ENCODE measurements around the gene TMEM185A. TPM values are rescaled to one million over a fixed set of nuclear protein-coding genes. Genes with fewer than 3 reads are reported as not detected.
"Not testable (repeated sequence)": the region's sequence is repeated elsewhere in the genome, so short reads cannot be mapped to it uniquely, and the experiment has no call there.

The TMEM185A gene
- total RNA-seq, 1 experiment from 2014 or later, result 13.6 TPM

DNA sequence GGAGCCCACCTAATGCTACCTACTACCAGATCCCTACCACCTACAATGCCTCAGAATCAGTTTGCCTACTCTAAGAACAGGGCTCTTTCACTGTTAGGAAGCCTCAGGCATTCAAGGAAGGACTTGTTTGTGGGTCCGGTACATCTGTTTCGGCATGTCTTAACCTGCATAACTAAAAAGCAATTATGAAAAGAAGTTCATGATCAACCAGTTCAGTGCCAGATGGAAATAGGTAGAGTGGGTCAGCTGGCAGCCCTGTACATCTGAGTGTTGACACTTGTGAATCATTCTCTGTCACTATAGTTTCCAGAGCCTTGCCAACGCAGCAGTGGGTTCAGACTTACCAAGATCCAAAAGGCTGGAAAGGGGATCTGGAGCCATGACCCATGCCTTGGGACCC is 3.3 kb downstream of the TMEM185A start:
- no peak for DNase-seq (ENCODE audit: extremely low read depth, low read depth)

DNA sequence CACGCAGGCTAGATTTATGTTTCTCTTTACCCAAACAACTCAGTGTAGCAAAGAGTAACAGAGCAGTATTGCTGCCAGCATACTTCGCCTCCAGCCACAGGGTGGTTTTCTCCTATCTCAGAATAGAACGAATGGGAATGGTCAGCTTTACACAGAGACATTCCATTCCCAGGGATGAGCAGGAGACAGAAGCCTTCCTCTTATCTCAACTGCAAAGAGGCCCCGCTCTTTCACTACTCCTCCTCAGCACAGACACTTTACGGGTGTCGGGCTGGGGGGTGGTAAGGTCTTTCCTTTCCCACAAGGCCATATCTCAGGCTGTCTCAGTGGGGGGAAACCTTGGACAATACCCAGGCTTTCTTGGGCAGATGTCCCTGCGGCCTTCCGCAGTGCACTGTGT is 4.8 kb downstream of the TMEM185A start:
- DNase-seq (ENCODE audit: extremely low read depth, low read depth), result not testable (repeated sequence)

DNA sequence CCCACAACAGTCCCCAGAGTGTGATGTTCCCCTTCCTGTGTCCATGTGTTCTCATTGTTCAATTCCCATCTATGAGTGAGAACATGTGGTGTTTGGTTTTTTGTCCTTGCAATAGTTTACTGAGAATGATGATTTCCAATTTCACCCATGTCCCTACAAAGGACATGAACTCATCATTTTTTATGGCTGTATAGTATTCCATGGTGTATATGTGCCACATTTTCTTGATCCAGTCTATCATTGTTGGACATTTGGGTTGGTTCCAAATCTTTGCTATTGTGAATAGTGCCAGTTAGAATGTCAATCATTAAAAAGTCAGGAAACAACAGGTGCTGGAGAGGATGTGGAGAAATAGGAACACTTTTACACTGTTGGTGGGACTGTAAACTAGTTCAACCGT is 11.9 kb downstream of the TMEM185A start:
- DNase-seq (ENCODE audit: extremely low read depth, low read depth), result not testable (repeated sequence)

DNA sequence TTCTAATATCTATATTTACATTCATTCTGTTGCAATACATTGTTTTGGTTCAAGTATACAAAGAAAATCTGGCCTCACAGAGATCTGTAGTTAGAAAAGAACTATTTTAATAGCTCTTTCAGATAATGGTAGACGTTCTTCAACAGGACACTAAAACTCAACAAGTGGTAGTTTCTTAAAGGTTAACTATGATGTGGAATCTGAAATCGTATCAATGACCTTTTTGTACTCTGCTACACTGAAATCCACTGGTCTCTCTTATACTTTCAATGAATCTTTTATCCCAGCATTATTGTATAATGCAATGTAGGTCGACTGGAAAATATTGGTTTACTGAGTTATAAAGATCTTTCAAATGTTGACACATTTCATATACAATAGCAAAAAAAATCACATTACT is 12.7 kb downstream of the TMEM185A start:
- no peak for DNase-seq (ENCODE audit: extremely low read depth, low read depth)

DNA sequence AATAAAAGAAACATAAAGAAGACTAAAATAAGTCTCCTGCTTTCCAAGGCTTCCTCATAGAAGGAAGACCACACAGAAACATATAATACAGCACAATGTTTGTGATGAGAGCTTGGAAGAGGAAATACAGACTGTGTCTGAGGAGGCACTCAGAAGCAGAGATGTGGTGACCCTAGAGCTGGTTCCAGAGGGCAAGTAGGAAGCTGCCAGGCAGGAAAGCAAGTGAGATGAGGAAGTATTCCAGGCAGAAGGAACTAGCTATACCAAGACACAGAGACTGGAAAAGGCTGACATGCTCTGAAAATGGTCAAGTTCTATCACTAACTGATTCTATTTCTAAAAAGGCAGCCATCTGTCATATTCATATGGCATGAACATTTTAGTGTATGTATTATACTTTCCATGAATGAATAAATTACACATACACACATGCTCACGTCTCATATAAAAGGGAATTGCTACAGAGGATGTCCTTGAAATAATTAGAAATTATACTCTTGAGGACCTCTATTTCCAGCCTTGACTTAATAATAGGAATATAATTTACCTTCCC is 19.9 kb downstream of the TMEM185A start:
- DNase-seq (ENCODE audit: extremely low read depth, low read depth), result no peak

DNA sequence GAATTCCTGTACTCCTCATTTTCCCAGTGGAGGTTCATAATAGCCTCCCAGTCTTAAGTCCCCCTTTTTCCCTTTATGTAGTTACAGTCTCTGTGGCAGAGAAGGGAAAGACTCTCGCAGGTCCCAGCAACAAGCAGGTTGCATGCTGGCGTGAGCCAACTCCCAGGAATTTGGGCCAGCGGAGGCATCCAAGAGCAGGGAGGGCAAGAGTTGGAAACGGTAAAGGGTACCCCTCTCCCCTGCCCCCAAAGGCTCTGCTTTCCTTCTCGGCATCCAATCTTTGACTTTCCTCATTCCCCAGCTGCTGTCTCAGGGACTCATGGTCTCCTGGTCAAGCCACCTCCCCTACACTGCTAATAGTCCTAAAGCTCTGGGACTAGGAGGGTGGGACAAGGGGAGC is 21.1 kb downstream of the TMEM185A start:
- DNase-seq (ENCODE audit: extremely low read depth, low read depth), result no peak

DNA sequence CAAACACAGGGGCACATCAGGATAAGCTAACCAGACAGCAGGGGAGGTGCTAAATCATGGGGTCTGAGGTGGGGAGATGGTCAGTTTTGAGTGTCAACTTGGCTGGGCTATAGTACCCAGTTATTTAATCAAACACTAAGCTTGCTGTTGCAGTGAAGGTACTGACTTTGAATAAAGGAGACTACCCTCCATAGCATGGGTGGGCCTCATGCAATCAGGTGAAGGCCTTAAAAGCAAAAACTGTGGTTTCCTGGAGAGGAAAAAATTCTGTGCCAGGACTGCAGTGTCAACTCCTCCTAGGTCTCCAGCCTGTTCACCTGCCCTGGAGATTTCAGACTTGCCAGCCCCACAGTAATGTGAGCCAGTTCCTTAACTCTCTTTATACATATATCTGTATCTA is 23.9 kb downstream of the TMEM185A start:
- DNase-seq (ENCODE audit: extremely low read depth, low read depth), result no peak

DNA sequence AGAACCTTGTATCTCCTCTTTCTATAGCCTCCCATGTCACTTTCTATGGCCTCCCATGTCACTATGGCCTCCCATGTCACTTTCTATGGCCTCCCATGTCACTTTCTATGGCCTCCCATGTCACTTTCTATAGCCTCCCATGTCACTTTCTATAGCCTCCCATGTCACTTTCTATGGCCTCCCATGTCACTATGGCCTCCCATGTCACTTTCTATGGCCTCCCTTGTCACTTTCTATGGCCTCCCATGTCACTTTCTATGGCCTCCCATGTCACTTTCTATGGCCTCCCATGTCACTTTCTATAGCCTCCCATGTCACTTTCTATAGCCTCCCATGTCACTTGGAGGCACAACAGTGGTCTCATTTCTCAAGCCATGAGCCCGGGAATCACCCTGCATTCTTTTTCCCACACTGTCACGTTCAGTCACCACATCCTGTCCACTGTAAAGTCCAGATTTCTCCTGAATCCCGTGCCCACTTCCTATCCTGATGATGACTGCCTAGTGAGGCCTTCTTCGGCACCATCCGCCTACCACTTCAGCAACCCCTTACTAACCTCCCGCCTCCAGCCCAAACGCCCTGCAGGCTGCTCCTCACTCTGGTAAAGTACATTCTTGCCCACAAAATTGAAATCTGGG is 26.2 kb downstream of the TMEM185A start:
- DNase-seq (ENCODE audit: extremely low read depth, low read depth), result not testable (repeated sequence)

DNA sequence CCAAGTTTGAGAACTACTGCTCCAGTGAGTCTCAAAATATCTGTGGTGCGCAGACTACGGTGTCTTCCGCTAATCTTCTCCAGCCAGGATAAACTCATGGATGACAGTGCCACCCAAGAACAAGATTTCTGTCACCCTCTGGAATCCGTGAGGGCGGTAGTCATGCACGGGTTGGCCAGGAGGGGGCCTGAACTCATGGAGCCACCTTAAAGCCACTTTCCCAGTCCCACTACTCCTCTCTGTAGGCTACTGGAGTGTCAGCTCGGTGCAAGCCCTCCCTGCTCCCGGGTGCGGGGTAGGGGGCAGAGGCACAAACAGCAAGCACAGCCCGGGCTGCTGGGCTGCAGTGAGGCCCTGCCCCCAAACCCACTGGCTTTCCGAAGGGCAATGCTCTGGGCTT is 33.0 kb downstream of the TMEM185A start:
- DNase-seq (ENCODE audit: extremely low read depth, low read depth), result not testable (repeated sequence)

DNA sequence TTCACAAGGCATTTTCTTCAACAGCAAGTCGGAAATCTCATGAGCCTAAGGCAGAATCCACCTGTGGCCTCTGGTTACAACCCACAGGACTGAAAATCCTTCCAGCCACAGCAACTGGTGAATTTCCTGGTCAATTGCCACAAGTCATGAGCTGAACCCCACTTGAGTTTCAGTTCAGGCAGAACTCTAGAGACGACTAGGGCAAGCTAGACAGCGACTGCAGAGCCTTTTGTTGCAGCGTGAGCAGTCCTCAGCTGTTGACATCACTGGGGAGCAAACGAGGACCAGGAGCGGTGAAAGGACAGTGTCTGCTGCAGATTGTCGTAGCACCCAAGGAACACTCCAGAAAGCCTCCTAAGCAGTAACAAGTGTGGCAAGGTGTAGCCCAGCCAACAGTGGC is 35.6 kb downstream of the TMEM185A start:
- not testable (repeated sequence) for DNase-seq (ENCODE audit: extremely low read depth, low read depth)

DNA sequence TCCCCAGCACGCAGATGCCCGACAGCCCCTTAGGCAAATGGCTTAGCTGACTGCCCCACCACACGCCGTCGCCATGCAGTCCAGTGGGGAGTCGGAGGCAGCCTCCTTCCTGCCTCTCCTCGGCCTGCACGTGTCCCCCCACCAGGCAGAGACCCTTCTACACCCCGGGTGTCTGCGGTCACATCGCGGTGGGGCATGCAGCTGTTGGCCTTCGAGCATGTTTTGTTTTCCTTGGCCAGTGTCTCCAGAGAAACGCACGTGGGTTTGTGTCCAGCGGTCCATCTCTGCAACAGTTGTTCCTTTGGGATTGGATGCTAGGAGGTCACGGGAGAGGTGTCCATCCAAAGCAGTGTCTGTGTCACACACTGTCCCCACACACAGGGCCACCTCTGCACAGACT is 36.4 kb downstream of the TMEM185A start, which contains the start of gene HSFX2:
TSS of gene HSFX2 (minus strand) at position 101 of the 400 bp plus-strand sequence. CDS start 614 bp downstream, outside the sequence.
- DNase-seq (ENCODE audit: extremely low read depth, low read depth), result not testable (repeated sequence)

DNA sequence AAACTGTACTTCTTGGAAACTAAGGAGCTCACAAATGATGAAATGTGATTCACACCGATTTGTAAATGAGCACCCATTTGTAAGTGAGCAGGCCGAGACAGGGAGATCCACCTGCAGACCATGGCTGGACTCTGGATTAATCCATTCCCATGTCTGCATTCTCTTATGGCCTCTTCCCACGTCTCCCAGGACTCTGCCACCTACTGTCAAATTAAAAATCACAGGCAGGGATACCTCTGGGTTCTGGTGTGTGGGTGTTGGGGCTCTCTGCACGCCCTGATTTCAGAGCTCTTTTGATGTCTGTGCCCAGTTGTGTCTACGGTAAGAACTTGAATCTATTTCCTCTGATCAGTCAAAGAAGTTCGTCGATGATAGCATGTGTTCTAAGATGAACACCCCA is 40.6 kb downstream of the TMEM185A start:
- not testable (repeated sequence) for DNase-seq (ENCODE audit: extremely low read depth, low read depth)

DNA sequence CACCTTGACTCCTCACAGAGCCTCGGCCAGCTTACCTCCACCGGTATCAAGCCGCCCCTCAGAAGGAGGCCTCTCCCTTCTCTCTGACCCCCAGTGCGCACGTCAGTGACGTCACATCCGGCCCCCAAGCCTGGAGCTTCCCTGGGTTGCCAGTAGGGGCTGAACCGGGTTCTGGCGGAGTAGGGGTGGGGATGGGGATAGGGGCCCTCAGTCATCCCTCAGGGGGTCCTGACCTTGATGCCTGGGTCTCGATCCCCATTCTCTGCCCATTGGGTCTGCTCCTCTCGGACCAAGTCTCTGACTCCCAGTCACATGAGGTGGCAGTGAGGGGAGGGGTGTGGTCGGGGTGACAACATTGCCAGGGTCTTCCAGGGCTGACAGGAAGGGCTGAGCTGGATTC is 44.2 kb downstream of the TMEM185A start, which contains the start of gene MAGEA9B:
TSS of gene MAGEA9B (minus strand) at position 101 of the 400 bp plus-strand sequence. CDS start 4,280 bp downstream, outside the sequence.
- not testable (repeated sequence) for DNase-seq (ENCODE audit: extremely low read depth, low read depth)

DNA sequence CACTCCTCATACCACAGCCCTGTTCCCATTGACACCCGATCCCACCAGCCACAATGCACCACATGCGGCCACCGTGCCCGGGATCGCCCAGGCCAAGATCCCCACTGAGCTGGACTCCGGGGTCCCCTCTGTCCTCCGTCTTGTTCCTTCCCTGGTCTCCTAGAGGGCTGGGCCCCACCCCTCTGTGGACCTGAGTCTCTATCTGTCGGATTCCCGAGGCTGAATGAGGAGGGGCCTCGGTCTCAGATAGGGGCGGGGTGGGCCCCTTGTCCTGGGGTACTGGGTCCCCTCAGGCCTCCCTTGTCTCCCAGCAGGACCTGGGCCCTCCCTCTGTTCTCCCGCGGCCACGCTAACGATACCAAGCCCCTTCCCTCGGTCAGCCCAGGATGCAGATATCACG is 46.0 kb downstream of the TMEM185A start:
- DNase-seq (ENCODE audit: extremely low read depth, low read depth), result not testable (repeated sequence)

DNA sequence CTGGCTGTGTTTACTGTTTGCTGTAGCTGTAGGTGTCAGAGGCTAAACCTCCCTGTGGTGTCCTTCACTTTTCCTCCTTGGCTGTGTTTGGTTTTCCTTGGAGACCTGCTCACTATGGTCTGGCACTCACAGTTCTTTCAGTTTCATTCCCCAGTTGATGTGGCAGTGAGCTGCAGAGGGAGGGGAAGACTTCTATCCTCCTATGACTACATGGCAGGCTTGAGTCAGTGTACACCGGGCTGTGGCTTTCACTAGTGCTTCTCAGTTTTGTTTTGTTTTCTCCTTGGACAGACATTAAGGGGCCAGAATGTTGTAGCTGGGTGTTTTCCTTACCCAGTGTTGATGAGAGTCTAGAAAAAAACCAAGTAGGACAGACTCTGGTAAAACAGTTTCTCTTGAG is 58.1 kb downstream of the TMEM185A start:
- DNase-seq (ENCODE audit: extremely low read depth, low read depth), result not testable (repeated sequence)

DNA sequence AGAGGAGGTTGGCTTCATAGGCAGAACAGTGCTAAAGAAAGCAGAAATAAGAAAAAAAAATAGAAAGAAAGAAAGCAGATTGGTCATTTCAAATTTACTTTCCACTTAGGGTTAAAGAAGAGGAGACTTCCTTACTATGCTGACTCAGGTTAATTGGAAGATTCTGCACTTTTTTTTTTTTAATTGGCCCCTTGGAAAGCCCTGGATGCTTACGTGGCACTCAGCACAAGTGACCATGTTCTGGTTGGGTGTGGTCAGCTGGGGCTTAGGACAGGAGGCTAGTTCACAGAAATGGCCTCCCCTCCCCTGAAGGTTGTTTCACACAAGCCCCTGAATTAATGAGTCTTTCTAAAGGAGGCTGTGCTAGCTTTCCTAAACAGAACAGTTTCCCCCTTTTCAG is 58.8 kb downstream of the TMEM185A start:
- DNase-seq (ENCODE audit: extremely low read depth, low read depth), result no peak

DNA sequence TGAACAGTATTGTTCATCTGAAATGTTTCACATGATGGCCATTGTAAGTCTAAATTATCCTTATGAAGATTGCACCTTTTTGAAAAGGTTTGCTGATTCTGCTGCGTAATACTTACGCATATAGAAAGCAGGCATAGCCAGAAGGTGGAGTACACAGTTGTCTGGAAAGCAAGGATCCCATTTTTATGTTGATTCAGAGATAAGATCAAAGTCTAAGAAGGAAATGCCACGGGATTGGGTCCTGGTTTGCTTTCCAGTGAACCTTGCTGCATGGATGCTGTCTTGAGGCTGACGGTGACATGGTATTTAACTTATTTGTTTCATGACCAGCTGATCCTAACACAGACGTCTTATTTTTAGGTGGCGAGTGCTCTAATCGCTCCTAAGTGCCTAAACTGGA is 59.8 kb downstream of the TMEM185A start:
- DNase-seq (ENCODE audit: extremely low read depth, low read depth), result no peak

DNA sequence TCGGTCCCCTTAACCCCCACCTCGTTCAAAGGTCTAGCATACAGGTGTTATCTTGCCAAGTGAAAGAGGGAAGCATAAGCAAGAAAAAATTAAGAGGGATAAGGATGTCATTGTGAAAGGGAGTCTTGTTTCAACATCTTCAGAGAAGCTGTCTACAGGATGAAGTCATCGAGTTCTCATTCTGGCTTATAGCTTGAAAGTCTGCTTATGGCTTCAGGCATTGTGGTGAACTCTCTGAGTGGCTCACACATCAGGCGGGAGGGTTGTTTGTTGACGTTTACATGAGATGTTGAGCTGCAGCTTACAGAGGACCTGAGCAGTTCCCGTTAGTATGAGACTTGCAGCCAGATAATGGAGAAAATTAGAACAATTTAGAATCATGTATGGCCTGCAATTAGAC is 60.9 kb downstream of the TMEM185A start:
- no peak for DNase-seq (ENCODE audit: extremely low read depth, low read depth)

DNA sequence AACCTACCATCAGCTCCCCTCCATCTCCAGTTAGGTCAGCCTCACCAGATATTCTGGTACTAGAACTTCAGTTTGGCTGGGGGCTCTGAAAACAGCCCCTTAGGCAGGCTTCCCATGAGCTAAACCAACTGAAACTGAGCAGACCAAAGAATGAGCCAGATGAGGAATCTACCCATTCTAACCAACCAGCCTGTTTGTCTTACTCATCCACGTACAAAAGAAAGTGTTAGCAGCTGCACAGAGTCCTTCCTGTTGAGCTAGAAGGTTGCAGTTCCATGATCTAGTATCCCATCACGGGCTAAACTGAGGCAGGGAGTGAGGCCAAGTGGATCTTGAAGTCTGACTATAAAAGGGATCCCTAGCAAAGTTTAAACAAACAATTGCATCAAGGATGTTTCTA is 61.8 kb downstream of the TMEM185A start:
- DNase-seq (ENCODE audit: extremely low read depth, low read depth), result no peak

DNA sequence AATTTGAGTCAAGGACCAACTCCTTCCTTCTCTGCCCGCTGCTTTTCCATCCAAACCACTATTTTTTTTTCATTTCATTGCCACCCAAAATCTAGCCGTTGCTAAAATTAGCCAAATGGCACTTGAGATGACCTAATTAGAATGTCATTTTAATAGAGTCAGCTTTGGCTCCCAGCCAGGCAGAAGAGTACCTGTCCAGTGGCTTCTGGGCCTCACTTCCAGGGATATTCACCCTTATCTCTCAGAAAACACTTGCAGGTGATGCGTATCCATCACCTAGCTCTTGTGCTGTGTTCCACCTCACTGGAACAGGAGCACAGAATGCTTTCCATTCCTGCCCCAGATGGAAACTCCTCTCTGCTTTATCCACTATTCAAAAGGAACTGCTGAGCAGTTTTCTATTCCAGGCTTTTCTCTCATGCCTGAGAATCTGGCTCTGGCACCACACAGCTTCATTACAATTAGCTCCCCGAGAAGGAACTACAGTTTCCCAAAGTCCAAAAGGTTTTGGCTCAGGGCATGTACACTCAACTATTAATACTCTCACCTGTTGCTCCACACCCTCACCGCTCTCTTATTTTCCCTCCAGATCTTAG is 62.8 kb downstream of the TMEM185A start:
- no peak for DNase-seq (ENCODE audit: extremely low read depth, low read depth)

DNA sequence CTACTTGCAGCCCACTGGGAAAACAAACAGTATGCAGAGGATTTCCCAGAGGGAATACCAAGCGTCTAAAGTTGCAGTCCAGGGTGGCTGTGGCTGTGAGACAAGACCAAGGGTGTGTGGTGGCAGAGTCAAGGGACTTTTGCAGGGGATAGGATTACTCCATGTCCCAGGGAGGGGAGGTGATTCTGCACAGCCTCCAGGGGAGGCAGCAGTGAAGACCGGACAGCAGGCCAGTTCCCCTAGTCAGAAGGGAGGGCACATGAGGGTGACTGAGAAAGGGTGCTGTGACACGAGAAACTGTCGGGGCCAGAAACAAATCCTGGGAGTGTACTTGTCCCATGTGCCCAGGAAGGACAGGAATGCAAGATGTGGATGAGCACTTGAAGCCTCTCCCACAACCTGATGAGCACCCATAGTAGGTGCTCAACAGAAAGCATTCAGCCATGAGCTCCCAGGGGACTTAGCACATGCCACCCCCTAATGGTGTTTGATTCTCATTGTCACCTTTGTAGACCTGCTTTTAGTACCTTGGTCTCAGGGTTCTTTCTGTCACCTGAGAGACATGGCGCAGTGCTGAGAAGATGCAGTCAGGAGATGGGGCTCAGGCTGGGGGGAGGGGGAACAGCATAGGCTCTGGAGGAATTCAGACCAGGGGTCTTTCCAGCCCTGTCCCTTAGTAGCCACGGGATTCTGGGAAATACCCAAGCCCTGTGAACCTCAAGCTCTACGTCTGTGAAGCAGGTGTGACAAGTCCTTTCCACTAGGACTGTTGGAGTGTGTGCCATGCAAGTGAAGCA is 63.8 kb downstream of the TMEM185A start:
- no peak for DNase-seq (ENCODE audit: extremely low read depth, low read depth)
